RWPE2 (cell line): ENCODE data around the gene CMSS1.
A peak's percentile ranks its signal among the peaks of the same experiment; 100 is the strongest.

Source experiments
- ATAC-seq: fragments of 200-7000 bp; cut with Tn5 transposase; 3 replicates; pipeline ENCODE4 v1.9.1; 2021; ENCODE audit warnings: low read depth
- DNase-seq: peaks from one replicate; pipeline ENCODE4 v3.0.0-alpha.2; 2020; ENCODE audit warnings: low spot score
- H3K27ac ChIP-seq: fragments of 450-650 bp; 2 replicates; pipeline ENCODE4 v1.5.1; 2017; ENCODE audit warnings: mild to moderate bottlenecking; ENCODE audit not compliant: poor library complexity, severe bottlenecking
- H3K27me3 ChIP-seq: fragments of 250-450 bp; sonication (Bioruptor Pico); 2 replicates; pipeline ENCODE4 v1.5.1; 2021; ENCODE audit warnings: mild to moderate bottlenecking, moderate library complexity; ENCODE audit not compliant: insufficient read depth, poor library complexity, severe bottlenecking
- H3K36me3 ChIP-seq: fragments of 250-450 bp; sonication (Bioruptor Pico); 2 replicates; pipeline ENCODE4 v1.5.1; 2020; ENCODE audit warnings: low read depth, mild to moderate bottlenecking, moderate library complexity
- H3K4me1 ChIP-seq: fragments of 250-450 bp; sonication (Bioruptor Pico); 2 replicates; pipeline ENCODE4 v1.5.1; 2021; ENCODE audit warnings: mild to moderate bottlenecking, moderate library complexity; ENCODE audit not compliant: insufficient read depth, poor library complexity, severe bottlenecking
- H3K4me3 ChIP-seq: fragments of 250-450 bp; sonication (Bioruptor Pico); 2 replicates; pipeline ENCODE4 v1.5.1; 2021; ENCODE audit warnings: mild to moderate bottlenecking, moderate library complexity; ENCODE audit not compliant: severe bottlenecking
- H3K9me3 ChIP-seq: fragments of 250-450 bp; sonication (Bioruptor Pico); 2 replicates; pipeline ENCODE4 v1.5.1; 2021; ENCODE audit warnings: mild to moderate bottlenecking, moderate library complexity; ENCODE audit not compliant: severe bottlenecking
- TF ChIP-seq, protein P1 (sequence below): fragments of 450-650 bp; IDR thresholded peaks from one replicate; pipeline ENCODE4 v1.5.1; 2017; ENCODE audit warnings: mild to moderate bottlenecking, moderate library complexity; ENCODE audit not compliant: poor library complexity, severe bottlenecking

Gene CMSS1

DNA sequence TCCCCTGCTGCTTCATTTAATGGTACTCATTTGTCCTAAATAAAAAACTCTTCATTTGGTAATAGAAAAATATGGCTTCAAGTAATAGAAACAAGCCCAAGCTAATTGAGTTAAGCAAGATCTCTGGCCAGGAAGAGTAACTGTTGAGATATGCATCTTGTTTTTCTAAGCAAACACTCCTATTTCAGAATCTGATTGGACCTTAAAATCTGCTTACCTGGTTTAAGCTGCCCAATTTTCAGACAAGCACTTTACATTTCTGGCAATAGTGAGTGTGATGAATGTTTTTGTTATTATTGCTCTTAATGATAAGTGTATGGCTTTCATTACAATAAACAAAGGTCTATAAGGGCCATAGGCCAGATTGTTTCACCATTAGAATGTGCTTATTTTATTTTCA, 86.2 kb downstream of the CMSS1 start:
- peak overlapping the region; percentile 94 for H3K27ac ChIP-seq
- no peaks in the 10 kb centered on the region for H3K9me3 ChIP-seq
- DNase-seq (no peak), ATAC-seq (no peak)
- H3K27me3 ChIP-seq, result no peaks in the 10 kb centered on the region
- H3K4me3 ChIP-seq, result no peak overlapping the region
- peaks cover 30% of the 10 kb centered on the region for H3K4me1 ChIP-seq
- TF ChIP-seq, protein P1, sequence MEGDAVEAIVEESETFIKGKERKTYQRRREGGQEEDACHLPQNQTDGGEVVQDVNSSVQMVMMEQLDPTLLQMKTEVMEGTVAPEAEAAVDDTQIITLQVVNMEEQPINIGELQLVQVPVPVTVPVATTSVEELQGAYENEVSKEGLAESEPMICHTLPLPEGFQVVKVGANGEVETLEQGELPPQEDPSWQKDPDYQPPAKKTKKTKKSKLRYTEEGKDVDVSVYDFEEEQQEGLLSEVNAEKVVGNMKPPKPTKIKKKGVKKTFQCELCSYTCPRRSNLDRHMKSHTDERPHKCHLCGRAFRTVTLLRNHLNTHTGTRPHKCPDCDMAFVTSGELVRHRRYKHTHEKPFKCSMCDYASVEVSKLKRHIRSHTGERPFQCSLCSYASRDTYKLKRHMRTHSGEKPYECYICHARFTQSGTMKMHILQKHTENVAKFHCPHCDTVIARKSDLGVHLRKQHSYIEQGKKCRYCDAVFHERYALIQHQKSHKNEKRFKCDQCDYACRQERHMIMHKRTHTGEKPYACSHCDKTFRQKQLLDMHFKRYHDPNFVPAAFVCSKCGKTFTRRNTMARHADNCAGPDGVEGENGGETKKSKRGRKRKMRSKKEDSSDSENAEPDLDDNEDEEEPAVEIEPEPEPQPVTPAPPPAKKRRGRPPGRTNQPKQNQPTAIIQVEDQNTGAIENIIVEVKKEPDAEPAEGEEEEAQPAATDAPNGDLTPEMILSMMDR, result no peak
- H3K36me3 ChIP-seq, result no peaks in the 10 kb centered on the region

DNA sequence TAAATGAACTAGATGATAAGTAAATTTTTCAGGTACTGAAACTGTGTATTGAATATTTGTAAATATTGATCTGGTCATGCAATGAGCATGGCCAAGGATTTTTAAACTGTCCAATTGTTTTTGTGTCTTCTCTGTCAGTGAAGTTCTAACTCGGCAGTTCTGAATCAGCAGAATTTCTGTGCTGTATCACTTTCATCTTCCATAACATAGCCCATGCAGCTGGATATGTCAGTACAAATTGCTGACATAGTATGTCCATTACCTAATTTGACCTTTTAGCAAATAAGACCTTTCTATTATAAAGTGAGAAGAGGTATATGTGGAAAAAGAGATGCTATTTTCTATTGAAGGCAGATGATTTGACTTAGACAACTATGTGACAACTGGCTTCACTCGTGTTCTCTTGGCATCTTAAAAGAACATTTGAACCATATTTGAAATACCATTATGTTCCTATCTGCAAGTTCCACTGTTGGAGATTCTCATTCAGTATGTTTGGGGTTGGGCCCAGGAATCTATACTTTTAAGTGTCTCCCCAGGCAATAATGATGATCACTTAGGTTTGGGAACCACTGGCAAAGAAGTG, 90.4 kb downstream of the CMSS1 start:
- H3K36me3 ChIP-seq, result no peaks in the 10 kb centered on the region
- peaks cover 31% of the 10 kb centered on the region for H3K4me1 ChIP-seq
- TF ChIP-seq, protein P1, result no peak
- H3K4me3 ChIP-seq, result no peak overlapping the region
- no peak overlapping the region for H3K27ac ChIP-seq
- ATAC-seq, result no peak
- H3K27me3 ChIP-seq, result no peaks in the 10 kb centered on the region
- no peak for DNase-seq
- H3K9me3 ChIP-seq, result no peaks in the 10 kb centered on the region

DNA sequence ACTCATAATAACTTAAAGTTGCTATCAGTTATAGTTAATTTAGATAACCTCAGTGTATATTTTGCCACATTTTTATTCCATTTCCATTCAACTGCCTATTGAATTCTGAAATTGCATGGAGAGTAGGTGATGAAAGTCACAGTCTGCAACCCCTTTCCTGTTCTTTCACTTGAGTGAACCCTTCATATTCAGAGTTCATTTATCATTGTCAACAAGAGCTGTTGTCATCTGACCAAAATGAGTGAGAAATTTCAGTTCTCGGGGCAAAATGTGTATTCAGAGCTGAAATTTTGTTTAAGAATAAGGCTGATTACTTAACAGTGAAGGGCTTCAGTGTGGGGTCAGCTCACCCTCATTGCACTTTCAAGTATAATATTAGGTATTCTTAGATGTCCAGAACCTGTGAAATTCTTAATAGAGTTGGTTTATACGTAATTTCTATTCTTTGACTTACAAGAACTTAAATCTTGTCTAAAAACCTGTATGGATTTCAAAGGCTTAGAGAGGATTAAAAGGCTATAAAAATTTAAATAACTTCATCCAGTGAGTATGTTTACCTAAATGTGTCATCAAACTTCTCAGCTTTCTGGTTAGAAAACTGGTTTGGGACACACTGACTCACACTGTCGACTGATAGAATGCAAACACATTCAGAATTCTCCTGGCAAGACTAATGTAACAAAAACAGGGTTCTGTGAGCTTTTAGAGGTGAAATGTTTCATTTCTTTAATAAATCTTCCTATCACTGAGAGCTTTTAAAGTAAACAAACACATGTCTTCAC, 92.2 kb downstream of the CMSS1 start:
- peak overlapping the region; percentile 68 for H3K27ac ChIP-seq

DNA sequence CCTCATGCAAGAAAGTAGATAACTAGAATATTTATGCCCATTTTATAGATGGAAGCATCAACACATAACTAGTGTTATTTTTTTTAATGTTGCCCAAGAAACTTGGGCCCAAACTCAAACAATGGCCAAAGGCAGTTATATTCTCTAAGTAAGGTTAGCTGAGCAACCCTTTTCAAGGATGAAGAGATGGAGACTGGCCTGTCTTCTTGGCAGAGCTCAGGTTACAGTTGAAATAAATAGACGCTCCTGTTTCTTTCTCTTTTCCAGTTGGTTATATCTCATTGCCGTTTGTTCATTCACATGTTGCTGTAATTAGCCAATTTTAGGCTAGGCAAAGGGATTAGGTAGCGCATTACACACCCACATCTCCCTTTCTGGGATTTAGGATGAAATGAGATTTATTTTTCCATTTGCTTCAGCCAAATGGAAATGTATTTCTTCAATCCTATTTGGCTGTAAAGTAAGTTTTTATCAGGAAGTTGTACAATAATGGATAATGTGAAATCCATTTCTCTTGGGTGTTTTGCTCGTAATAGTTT, 93.2 kb downstream of the CMSS1 start:
- Histone ChIP-seq H3K27ac (peak overlapping the region; percentile 68), H3K27me3 (no peaks in the 10 kb centered on the region), H3K4me1 (peaks cover 26% of the 10 kb centered on the region), H3K36me3 (no peaks in the 10 kb centered on the region), H3K9me3 (no peaks in the 10 kb centered on the region), H3K4me3 (no peak overlapping the region)
- DNase-seq (no peak), ATAC-seq (no peak)
- TF ChIP-seq, protein P1, result no peak

More for the DNA sequence above, 92.2 kb downstream of the CMSS1 start:
- no peaks in the 10 kb centered on the region for H3K27me3 ChIP-seq
- TF ChIP-seq, protein P1, result no peak
- no peak overlapping the region for H3K4me3 ChIP-seq
- no peaks in the 10 kb centered on the region for H3K36me3 ChIP-seq
- no peak for DNase-seq
- ATAC-seq, result peak; percentile 92
- H3K9me3 ChIP-seq, result no peaks in the 10 kb centered on the region
- peaks cover 26% of the 10 kb centered on the region for H3K4me1 ChIP-seq
